ENCODE measurements around the gene ZNF700. TPM values are rescaled to one million over a fixed set of nuclear protein-coding genes. Genes with fewer than 3 reads are reported as not detected.
"Not testable (repeated sequence)": the region's sequence is repeated elsewhere in the genome, so short reads cannot be mapped to it uniquely, and the experiment has no call there.

Gene ZNF700
- total and polyA plus RNA-seq, 8 donors, result 6.5 to 22.7 (median 8.1) TPM

DNA sequence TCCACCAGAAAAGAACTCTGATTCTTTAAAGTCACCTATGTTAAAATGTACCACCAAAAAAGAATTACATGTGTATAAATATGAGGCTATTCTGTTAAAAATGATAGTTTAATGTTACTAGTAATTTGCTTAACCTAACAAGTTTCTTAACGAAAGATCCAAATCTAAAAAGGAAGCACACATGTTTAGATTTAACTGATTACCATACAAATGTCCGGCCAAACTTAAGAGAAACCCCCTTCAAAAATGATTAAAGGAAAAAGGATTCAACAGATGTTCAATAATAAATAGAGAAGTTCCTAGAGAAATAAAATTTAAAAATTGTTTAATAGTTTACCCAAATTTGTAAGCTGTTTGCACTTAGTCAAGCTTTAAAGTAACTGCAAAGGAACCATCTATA lies 42.3 kb upstream of the ZNF700 start:
- no peaks in the 10 kb centered on the region for H3K36me3 ChIP-seq
- H3K4me1 ChIP-seq, result no peaks in the 10 kb centered on the region
- 78 to 80% methylated on average over 2 of the region's 2 CpGs for WGBS, 2 donors
- no peak overlapping the region for H3K27ac ChIP-seq
- no peak overlapping the region for H3K4me3 ChIP-seq
- FAIRE-seq, result no peak
- intact Hi-C loops (cut with DNase I), result no loop called here
- H3K9me3 ChIP-seq, result no peaks in the 10 kb centered on the region
- DNase-seq, result no peak
- no peaks in the 10 kb centered on the region for H3K27me3 ChIP-seq
- TF ChIP-seq, protein P1, sequence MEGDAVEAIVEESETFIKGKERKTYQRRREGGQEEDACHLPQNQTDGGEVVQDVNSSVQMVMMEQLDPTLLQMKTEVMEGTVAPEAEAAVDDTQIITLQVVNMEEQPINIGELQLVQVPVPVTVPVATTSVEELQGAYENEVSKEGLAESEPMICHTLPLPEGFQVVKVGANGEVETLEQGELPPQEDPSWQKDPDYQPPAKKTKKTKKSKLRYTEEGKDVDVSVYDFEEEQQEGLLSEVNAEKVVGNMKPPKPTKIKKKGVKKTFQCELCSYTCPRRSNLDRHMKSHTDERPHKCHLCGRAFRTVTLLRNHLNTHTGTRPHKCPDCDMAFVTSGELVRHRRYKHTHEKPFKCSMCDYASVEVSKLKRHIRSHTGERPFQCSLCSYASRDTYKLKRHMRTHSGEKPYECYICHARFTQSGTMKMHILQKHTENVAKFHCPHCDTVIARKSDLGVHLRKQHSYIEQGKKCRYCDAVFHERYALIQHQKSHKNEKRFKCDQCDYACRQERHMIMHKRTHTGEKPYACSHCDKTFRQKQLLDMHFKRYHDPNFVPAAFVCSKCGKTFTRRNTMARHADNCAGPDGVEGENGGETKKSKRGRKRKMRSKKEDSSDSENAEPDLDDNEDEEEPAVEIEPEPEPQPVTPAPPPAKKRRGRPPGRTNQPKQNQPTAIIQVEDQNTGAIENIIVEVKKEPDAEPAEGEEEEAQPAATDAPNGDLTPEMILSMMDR (IDR thresholded peaks at IDR 0.05), result no peak
- ATAC-seq, result no peak

DNA sequence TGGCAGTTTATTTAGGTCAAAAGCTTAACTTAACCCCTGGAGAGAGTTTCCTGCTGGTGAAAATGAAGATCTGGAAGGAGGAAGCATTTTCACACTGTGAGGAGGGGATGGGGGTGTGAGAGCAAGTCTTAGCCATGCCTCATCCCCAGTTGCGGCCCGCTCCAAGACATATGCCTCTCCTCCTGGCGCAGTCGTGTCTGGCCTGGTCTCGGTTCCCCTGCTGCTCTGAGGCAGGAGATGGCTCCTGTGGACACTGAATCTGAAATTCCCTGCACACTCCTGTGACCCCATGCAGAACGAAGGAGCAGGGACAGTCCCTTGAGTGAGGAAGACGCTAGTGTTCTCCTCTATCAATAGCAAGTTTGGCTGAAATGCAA lies 37.7 kb upstream of the ZNF700 start:
- H3K36me3 ChIP-seq, result no peaks in the 10 kb centered on the region
- peak in 1 of 6 donors; percentile 35 for DNase-seq
- TF ChIP-seq, protein P1 (IDR thresholded peaks at IDR 0.05), result no peak
- 33 to 44% methylated on average over 7 of the region's 7 CpGs for WGBS, 2 donors
- H3K27ac ChIP-seq, result peak overlapping the region; percentile 90 to 98 (median 94)
- peak overlapping the region in 3 of 4 donors; percentile 57 to 60 (median 57) for H3K4me3 ChIP-seq
- H3K4me1 ChIP-seq, result peaks cover 0 to 3% (median 0%) of the 10 kb centered on the region in 3 donors
- ATAC-seq, result peak in 2 of 4 donors; percentile 6 to 7
- H3K9me3 ChIP-seq, result no peaks in the 10 kb centered on the region
- no peak for FAIRE-seq
- H3K27me3 ChIP-seq, result no peaks in the 10 kb centered on the region
- intact Hi-C loops (cut with DNase I), result no loop called here

DNA sequence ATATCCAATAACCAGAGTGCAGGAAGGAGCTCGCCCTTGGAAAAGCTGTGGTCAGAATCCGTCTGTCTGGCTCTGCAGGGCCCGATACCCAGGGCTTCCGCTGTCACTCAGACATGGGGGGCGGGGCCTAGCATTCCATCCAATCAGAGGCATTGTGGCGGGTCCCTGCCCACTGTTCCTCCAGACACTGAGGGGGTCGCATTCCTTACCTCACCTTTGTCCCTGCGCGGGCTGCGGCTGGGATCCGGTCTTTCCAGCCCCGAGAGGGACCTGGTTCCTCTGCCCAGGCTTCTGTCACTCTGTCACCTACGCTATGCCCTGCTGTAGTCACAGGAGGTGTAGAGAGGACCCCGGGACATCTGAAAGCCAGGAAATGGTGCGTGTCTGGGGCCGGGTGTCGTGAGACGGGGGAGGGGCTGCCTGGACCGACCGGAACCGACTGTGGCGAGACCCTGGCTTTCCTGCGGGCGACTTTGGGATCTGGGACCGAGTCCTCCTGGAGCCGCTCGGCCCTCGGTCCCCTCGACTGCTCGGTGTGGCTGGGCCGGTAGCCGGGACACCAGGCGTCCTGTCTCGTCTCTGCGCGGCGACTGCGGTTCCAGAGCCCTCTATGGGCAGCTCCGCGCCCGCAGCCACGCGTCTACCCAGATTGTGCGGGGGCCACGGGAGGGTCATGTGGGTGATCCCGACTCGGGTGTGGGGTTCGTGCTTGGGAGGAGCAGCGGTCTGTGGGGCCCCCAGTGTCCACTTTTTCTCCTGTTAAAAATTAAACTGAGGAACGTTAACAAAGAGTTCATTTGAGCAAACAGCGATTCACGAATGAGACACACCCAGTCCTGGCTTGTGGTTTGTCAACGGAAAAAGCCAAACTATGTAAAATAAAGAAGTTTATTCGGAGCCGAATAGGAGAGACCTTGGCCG lies 37.0 kb upstream of the ZNF700 start, which contains the start of gene ZNF69:
Gene ZNF69 (plus strand): TSS at position 172 of the 921 bp plus-strand sequence. CDS start 142 bp downstream, at position 314.
- no peak for FAIRE-seq

DNA sequence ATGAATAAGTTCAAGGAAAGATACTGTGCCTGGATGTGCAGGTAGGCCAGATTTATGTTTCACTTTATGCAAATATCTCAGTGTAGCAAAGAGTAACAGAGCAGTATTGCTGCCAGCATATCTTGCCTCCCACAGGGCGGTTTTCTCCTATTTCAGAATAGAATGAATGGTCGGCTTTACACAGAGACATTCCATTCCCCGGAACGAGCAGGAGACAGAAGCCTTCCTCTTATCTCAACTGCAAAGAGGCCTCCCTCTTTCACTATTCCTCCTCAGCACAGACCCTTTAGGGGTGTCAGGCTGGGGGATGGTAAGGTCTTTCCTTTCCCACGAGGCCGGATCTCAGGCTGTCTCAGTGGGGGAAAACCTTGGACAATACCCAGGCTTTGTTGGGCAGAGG lies 35.0 kb upstream of the ZNF700 start:
- ATAC-seq; intact Hi-C loops (cut with DNase I); H3K27me3 ChIP-seq; FAIRE-seq; H3K4me1 ChIP-seq; H3K36me3 ChIP-seq; DNase-seq; H3K9me3 ChIP-seq; H3K27ac ChIP-seq: not testable (repeated sequence)
- peak overlapping the region in 1 of 4 donors; percentile 57 for H3K4me3 ChIP-seq
- 64 to 65% methylated on average over 6 of the region's 6 CpGs for WGBS, 2 donors

More for the DNA sequence above, 37.0 kb upstream of the ZNF700 start, which contains the start of gene ZNF69:
- WGBS, 2 donors, result 1% methylated on average over 55 to 56 of the region's 56 CpGs
- Histone ChIP-seq H3K4me3 (peak within 1 kb of the TSS; percentile 57 to 67 (median 58)), H3K27ac (peak within 1 kb of the TSS; percentile 90 to 98 (median 94)), H3K36me3 (no peaks in the 10 kb centered on the region), H3K9me3 (no peaks in the 10 kb centered on the region), H3K27me3 (no peaks in the 10 kb centered on the region), H3K4me1 (peaks cover 0 to 3% (median 0%) of the 10 kb centered on the region in 3 donors)
- TF ChIP-seq, protein P1 (IDR thresholded peaks at IDR 0.05), result no peak
- DNase-seq (peak; percentile 85 to 94 (median 90)), ATAC-seq (peak; percentile 95 to 98 (median 96))
- intact Hi-C loops (cut with DNase I), result no loop called here

DNA sequence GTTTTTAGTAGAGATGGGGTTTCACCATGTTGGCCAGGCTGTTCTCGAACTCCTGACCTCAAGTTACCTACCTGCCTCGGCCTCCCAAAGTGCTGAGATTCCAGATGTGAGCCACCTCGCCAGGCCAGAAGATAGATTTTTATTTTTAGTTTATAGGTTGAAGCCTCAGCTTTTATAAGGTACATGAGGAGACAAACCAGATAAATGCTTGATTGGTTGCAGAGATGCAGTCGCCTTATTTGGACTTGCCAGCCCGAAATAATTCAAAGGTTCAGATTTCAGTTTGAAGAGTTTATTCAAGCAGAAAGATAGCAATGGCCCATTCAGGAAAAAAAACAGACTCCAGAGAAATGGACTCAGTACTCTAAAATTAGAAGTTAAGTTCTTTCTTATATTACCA lies 34.3 kb upstream of the ZNF700 start:
- ATAC-seq, result no peak

More for the DNA sequence above, 34.3 kb upstream of the ZNF700 start:
- Histone ChIP-seq H3K27me3 (no peaks in the 10 kb centered on the region), H3K4me3 (no peak overlapping the region), H3K36me3 (no peaks in the 10 kb centered on the region), H3K4me1 (peaks cover 0 to 3% (median 0%) of the 10 kb centered on the region in 3 donors), H3K27ac (no peak overlapping the region), H3K9me3 (no peaks in the 10 kb centered on the region)
- 88 to 90% methylated on average over 5 of the region's 5 CpGs for WGBS, 2 donors
- TF ChIP-seq, protein P1 (IDR thresholded peaks at IDR 0.05), result no peak
- DNase-seq (no peak), FAIRE-seq (no peak)
- intact Hi-C loops (cut with DNase I), result no loop called here

Data from pancreas (tissue), 10 donors.